D721Med (cell line): ENCODE results near the gene BLZF1.

Source experiments
- DNase-seq: peaks from one replicate; pipeline ENCODE4 v3.0.0; 2011; ENCODE audit warnings: low spot score; ENCODE audit not compliant: insufficient read length
- FAIRE-seq: peaks from 2 replicates; lab custom pipeline; 2011; peaks lifted over from hg19 to GRCh38; lab: Jason Lieb, UNC
- TF ChIP-seq, protein P1 (sequence below): IDR thresholded peaks from 2 replicates; pipeline ENCODE4 v1.5.1; 2012; ENCODE audit warnings: mild to moderate bottlenecking, control low read depth; ENCODE audit not compliant: insufficient read depth; ENCODE audit errors: missing control alignments

BLZF1 gene

DNA sequence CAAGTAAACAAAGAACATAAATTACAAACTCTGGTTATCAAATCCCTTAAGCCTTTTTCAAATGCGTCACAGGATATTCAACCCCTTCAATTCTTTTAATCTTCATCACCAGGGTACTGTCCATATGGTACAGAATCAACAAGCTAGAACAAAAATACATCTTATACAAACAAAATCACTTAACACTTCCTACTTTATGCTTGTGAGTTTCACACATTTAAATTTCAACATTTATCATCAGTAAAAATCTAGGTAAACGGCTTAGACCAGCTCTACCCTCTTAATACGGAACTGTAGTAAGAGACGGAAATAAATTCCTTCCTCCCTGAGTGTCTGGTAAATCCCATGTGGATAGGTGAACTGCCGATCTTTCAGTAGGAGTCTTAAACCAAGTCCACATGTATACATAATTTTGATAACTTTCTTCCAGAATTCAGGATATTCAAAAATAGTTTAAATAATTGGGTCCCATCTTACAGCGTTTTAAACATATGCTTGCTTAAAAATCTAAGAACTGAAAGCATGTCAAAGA lies 58.2 kb downstream of the BLZF1 start:
- TF ChIP-seq, protein P1, sequence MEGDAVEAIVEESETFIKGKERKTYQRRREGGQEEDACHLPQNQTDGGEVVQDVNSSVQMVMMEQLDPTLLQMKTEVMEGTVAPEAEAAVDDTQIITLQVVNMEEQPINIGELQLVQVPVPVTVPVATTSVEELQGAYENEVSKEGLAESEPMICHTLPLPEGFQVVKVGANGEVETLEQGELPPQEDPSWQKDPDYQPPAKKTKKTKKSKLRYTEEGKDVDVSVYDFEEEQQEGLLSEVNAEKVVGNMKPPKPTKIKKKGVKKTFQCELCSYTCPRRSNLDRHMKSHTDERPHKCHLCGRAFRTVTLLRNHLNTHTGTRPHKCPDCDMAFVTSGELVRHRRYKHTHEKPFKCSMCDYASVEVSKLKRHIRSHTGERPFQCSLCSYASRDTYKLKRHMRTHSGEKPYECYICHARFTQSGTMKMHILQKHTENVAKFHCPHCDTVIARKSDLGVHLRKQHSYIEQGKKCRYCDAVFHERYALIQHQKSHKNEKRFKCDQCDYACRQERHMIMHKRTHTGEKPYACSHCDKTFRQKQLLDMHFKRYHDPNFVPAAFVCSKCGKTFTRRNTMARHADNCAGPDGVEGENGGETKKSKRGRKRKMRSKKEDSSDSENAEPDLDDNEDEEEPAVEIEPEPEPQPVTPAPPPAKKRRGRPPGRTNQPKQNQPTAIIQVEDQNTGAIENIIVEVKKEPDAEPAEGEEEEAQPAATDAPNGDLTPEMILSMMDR: no peak
- DNase-seq (no peak), FAIRE-seq (peak; percentile 100)

DNA sequence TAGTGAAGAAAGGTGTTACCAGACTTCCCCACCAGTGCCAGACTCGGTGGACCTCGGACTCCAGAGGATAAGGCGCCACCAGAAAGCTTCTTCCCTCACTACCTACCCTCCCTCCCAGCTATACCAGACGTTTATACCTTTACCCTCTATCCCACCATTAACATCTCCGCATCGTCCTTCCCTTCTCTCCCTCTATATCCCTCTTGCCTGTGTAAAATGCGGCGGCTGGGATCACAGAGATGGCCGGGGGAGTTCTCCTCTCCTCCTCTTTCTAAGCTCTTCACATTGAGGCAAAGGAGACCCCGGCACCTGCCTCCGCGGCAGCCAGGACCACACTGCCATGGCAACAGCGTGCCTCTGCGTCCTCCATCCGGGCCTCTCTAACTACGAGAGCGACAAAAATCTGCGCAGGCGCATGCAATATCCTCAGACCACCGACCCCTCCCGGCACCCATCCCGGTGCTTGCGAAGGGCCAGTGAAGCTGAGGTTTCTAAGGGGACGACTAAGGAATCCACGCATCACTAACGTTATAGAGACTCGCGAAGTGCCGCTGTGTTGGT lies 59.2 kb downstream of the BLZF1 start, which contains the start of gene CCDC181:
TSS of gene CCDC181 (minus strand) at position 394 of the 561 bp plus-strand sequence. CDS start 2,547 bp downstream, outside the sequence.
- FAIRE-seq: peak; percentile 93
- TF ChIP-seq, protein P1: no peak
- DNase-seq: peak; percentile 19
